ENCODE results near the gene HMX1. TPM values are rescaled to one million over a fixed set of nuclear protein-coding genes. Genes with fewer than 3 reads are reported as not detected.

HMX1 gene
- total RNA-seq, 1 donor from 2014 or later, result not detected

DNA sequence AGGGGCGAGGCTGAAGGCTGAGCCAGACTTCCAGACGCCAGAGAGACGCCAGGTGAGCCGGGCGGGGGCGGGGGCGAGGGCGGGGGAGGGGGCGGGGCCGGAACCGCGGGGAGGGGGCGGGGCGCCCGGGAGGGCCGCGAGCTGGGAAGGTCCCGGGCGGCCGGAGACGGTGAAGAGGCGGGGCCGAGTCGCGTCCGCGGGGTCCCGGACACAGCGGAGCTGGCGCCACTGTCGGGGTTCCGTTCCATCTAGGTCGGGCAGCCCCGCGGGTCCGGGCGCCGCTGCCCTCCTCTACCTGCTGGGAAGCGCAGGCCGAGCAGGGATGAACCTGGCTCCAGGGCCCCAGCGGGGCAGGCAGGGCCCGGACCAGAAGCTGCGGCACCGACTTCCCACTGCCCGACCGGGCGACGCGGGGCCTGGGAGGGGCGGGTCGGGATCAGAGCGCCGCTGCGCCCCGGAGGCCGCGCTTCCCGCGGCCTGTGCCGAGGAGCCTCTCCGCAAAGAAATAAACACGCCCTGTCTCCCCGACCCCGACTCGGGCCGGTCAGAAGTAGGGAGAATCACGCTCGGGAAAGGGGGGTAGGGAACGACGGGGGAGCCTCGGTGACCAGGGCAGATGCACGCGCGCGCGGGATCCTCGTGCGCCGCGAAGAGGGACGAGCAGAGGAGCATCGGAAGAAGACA lies 10.6 kb downstream of the HMX1 start:
- CTCF ChIA-PET, result no interaction called here
- H3K9me3 Mint-ChIP-seq, result no peaks in the 10 kb centered on the region
- TF ChIP-seq, protein P1, sequence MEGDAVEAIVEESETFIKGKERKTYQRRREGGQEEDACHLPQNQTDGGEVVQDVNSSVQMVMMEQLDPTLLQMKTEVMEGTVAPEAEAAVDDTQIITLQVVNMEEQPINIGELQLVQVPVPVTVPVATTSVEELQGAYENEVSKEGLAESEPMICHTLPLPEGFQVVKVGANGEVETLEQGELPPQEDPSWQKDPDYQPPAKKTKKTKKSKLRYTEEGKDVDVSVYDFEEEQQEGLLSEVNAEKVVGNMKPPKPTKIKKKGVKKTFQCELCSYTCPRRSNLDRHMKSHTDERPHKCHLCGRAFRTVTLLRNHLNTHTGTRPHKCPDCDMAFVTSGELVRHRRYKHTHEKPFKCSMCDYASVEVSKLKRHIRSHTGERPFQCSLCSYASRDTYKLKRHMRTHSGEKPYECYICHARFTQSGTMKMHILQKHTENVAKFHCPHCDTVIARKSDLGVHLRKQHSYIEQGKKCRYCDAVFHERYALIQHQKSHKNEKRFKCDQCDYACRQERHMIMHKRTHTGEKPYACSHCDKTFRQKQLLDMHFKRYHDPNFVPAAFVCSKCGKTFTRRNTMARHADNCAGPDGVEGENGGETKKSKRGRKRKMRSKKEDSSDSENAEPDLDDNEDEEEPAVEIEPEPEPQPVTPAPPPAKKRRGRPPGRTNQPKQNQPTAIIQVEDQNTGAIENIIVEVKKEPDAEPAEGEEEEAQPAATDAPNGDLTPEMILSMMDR (IDR thresholded peaks at IDR 0.05), result no peak
- peaks cover 53% of the 10 kb centered on the region for H3K27me3 Mint-ChIP-seq
- peaks cover 5% of the 10 kb centered on the region for H3K4me1 Mint-ChIP-seq
- DNase-seq (no peak), ATAC-seq (ENCODE audit: low read depth) (no peak)
- no peak overlapping the region for H3K27ac Mint-ChIP-seq
- intact Hi-C loops (cut with micrococcal nuclease), result no loop called here
- H3K4me3 Mint-ChIP-seq, result no peak overlapping the region
- H3K36me3 Mint-ChIP-seq (ENCODE audit: low read depth), result no peaks in the 10 kb centered on the region
- POLR2A ChIA-PET, result no interaction called here

DNA sequence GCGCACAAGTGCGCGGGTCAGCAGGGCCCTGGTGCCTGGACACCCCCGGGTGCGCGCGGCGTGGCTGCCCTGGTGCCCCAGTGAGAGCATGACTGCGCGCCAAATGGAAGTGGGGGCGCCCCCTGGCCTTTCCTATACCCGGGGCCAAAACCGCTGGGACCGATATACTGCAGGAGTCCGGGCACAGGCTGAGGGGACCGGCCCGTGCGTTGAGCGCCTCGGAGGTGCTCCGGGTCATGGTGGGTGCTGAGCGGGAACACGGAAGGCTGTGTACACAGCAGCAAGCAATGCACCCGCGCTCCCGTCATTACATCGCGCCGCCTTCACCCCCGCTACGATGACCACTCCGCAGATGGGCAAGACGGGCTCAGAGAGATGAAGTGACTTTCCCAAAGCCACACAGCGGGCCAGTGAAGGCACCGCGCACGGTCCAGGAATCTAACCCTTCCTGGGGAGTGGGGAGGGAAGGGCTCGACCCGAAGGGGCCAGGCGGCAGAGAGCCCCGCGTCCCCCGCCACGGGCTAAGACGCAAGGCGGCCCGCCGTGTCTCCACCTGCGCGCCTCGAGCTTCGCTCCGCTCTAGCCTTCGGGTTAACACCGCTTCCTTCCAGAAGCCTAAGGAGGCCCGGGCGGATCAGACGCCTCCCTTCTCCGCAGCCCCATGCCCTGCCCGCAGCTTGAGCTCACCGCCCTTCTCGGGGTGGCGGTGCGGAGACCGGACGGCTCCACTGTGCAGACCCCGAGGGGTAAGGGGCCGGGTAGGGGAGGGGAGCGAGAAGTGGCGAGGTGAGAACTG lies 11.3 kb downstream of the HMX1 start:
- CTCF ChIA-PET, result no interaction called here
- Mint-ChIP-seq H3K27ac (no peak overlapping the region), H3K27me3 (peaks cover 58% of the 10 kb centered on the region), H3K9me3 (no peaks in the 10 kb centered on the region), H3K4me3 (no peak overlapping the region), H3K36me3 (ENCODE audit: low read depth) (no peaks in the 10 kb centered on the region), H3K4me1 (peaks cover 7% of the 10 kb centered on the region)
- TF ChIP-seq, protein P1 (IDR thresholded peaks at IDR 0.05), result no peak
- POLR2A ChIA-PET, result no interaction called here
- DNase-seq (no peak), ATAC-seq (ENCODE audit: low read depth) (no peak)
- intact Hi-C loops (cut with micrococcal nuclease), result no loop called here

DNA sequence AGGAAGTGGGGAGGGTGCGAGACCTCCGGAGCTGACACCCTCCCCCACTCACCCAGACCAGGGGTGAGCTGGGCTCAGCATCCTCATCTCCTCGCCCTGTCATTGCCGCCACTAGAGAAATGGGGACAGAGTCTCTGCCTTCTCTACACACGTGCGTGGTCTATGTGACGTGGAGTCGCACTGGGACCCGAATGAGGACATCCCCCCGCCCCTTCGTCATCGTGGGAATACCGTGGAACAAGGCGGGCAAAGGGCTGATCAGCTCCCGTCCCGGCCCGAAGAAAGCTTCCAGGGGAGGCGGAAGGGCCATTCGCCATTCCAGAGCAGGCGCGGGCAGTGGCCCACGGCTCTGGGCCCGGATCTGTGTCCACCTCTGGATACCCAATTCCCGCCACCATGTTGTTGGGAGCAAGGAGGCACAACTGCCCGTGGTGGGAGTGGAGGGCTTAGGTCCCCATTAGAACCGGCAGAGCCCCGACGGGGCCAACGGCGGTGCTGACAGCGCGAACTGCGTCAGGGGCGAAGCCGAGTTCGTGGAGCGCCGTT lies 12.0 kb downstream of the HMX1 start:
- no peaks in the 10 kb centered on the region for H3K9me3 Mint-ChIP-seq
- CTCF ChIA-PET, result no interaction called here
- no peak overlapping the region for H3K27ac Mint-ChIP-seq
- POLR2A ChIA-PET, result no interaction called here
- DNase-seq, result no peak
- no peaks in the 10 kb centered on the region for H3K36me3 Mint-ChIP-seq (ENCODE audit: low read depth)
- ATAC-seq (ENCODE audit: low read depth), result no peak
- peaks cover 59% of the 10 kb centered on the region for H3K27me3 Mint-ChIP-seq
- H3K4me3 Mint-ChIP-seq, result no peak overlapping the region
- H3K4me1 Mint-ChIP-seq, result peaks cover 7% of the 10 kb centered on the region
- intact Hi-C loops (cut with micrococcal nuclease), result no loop called here
- TF ChIP-seq, protein P1 (IDR thresholded peaks at IDR 0.05), result no peak

DNA sequence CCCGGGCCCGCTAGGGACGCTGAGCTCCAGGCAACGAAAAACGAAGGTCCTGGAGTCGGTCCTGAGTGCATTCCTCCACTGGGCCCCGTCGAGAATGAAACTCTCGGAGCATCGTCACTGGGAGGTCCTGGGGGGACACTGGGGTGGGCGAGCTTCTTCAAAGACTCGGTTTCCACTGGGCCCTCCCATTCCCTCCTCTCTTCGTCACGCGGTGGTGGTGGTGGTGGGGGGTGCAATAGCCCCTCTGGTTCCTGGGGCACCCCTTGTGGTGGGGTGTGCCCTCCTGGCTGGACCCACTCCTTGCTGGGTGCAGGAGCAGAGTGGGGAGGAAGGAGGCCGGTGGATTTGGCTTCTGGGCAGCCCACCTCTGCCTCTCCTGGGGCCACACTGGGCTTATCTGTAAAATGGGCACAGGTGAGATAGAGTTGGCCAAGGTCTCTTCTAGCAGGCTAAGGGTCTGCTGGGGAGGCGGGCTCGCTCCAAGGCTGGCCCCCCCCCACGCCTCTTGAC lies 12.9 kb downstream of the HMX1 start:
- CTCF ChIA-PET, result no interaction called here
- Mint-ChIP-seq H3K36me3 (ENCODE audit: low read depth) (no peaks in the 10 kb centered on the region), H3K9me3 (no peaks in the 10 kb centered on the region), H3K4me1 (peaks cover 7% of the 10 kb centered on the region), H3K27me3 (peaks cover 55% of the 10 kb centered on the region), H3K27ac (no peak overlapping the region), H3K4me3 (no peak overlapping the region)
- DNase-seq, result no peak
- intact Hi-C loops (cut with micrococcal nuclease), result no loop called here
- ATAC-seq (ENCODE audit: low read depth), result no peak
- TF ChIP-seq, protein P1 (IDR thresholded peaks at IDR 0.05), result no peak
- POLR2A ChIA-PET, result no interaction called here

Data from activated B cell treated with CpG ODN at 0.5 μM for 24 hours (primary cell).